Nephron progenitor cell (in vitro differentiated cells): ENCODE results near the gene COX14.
A peak's percentile ranks its signal among the peaks of the same experiment; 100 is the strongest.

Experiments used
- DNase-seq: peaks from one replicate; pipeline ENCODE4 v3.0.0; 2021
- H3K27ac Mint-ChIP-seq: 2 replicates; pipeline ENCODE4 v1.8.0; 2021; ENCODE audit warnings: mild to moderate bottlenecking, moderate library complexity, mixed read lengths
- H3K27me3 Mint-ChIP-seq: 2 replicates; pipeline ENCODE4 v1.8.0; 2021; ENCODE audit warnings: mild to moderate bottlenecking, low read depth, mixed read lengths; ENCODE audit not compliant: poor library complexity
- H3K36me3 Mint-ChIP-seq: 2 replicates; pipeline ENCODE4 v1.8.0; 2021; ENCODE audit warnings: low read depth, mixed read lengths
- H3K4me1 Mint-ChIP-seq: 2 replicates; pipeline ENCODE4 v1.8.0; 2021; ENCODE audit warnings: mixed read lengths
- H3K4me3 Mint-ChIP-seq: 2 replicates; pipeline ENCODE4 v1.8.0; 2021; ENCODE audit warnings: mild to moderate bottlenecking, moderate library complexity, mixed read lengths
- H3K9me3 Mint-ChIP-seq: 2 replicates; pipeline ENCODE4 v1.8.0; 2021; ENCODE audit warnings: mild to moderate bottlenecking, moderate library complexity, mixed read lengths
- TF ChIP-seq, protein P1 (sequence below): fragments of 200-600 bp; sonication (generic); IDR thresholded peaks from 2 replicates; pipeline ENCODE4 v1.5.0; 2021; ENCODE audit warnings: antibody characterized with exemption

Gene COX14

DNA sequence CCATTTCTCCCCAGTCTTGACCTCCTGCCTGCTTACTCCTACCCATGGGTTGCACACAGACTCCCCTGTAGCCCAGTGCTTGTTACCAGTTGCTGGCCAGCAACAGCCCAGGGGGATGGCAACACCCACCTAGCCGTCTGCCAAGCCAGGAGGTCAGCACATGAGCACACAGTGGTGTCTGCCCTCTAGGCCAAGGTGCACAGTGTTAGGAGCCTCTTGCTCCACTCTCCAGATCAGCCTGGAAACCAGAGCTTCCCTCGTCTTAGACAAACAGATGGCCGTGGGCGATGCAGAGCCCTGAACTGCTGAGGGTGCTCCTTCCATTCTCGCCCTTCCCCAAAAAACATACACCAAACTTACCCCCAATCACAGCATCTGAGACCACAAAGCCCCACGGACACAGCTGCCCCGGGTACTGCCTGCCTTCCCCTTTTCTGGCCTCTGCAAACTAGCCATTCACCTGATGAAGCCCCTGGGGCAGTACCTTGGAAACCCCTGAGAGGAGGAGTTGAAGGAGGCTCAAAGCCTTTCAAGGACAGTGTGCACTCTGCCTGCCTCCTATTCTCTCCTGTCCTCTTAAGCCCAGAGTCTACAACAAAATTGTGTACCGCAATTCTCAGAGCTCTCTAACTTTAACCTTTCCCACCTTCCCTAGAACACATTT, 9.3 kb upstream of the COX14 start:
- Mint-ChIP-seq H3K27me3 (peaks cover 5% of the 10 kb centered on the region), H3K4me1 (peaks cover 45% of the 10 kb centered on the region), H3K36me3 (peaks cover 30% of the 10 kb centered on the region), H3K9me3 (no peaks in the 10 kb centered on the region), H3K4me3 (no peak overlapping the region), H3K27ac (peak overlapping the region; percentile 87)
- no peak for DNase-seq
- TF ChIP-seq, protein P1, sequence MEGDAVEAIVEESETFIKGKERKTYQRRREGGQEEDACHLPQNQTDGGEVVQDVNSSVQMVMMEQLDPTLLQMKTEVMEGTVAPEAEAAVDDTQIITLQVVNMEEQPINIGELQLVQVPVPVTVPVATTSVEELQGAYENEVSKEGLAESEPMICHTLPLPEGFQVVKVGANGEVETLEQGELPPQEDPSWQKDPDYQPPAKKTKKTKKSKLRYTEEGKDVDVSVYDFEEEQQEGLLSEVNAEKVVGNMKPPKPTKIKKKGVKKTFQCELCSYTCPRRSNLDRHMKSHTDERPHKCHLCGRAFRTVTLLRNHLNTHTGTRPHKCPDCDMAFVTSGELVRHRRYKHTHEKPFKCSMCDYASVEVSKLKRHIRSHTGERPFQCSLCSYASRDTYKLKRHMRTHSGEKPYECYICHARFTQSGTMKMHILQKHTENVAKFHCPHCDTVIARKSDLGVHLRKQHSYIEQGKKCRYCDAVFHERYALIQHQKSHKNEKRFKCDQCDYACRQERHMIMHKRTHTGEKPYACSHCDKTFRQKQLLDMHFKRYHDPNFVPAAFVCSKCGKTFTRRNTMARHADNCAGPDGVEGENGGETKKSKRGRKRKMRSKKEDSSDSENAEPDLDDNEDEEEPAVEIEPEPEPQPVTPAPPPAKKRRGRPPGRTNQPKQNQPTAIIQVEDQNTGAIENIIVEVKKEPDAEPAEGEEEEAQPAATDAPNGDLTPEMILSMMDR, result no peak

DNA sequence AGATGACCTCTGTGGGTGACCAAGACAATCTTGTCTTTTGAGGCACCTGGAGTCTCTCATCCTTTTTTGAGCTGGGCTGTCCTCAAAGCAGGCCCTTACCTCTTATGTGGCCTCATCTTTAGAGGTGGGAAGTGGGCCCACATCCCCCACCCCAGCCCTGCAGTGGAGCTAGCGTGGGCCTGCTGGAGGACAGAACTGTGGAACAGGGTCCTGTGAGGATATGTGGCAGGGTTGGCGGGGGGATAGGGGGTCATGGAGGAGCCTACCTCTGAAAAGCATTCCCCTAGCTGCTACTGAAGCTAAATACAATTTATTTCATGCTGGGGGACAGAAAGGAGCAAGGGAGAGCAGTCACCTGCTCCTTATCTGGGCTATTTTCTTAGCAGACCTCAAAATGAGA, 8.7 kb upstream of the COX14 start:
- TF ChIP-seq, protein P1, result no peak
- Mint-ChIP-seq H3K9me3 (no peaks in the 10 kb centered on the region), H3K4me3 (no peak overlapping the region), H3K27me3 (peaks cover 5% of the 10 kb centered on the region), H3K4me1 (peaks cover 51% of the 10 kb centered on the region), H3K36me3 (peaks cover 25% of the 10 kb centered on the region), H3K27ac (peak overlapping the region; percentile 87)
- no peak for DNase-seq

DNA sequence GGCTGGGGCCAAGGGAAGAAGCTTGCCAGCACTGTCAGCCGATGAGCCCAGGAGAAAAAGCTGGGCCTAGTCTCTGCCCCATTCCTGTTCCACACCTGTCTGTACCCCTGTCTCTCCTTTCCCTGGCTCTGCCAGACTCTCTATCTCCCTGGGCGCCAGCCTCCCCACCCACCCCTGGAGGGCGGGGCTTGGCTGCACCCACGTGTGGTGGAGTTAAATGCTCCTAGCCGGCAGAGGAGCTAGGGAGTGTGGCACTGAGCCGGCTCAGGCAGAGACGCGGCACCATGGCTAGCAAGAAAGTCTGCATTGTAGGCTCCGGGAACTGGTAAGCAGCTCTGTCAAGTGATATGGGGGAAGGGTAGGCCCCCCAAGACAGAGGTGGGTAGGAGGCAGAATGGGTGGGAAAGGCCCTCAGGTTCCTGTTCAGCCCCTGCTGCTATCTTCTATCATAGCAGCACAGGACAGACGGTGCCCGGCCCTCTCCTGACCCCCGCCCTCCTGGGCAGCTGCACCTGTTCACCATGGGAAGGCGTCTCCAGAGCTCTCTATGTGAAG, 8.2 kb upstream of the COX14 start, which contains the start of gene GPD1:
TSS of gene GPD1 (plus strand) at position 242 of the 555 bp plus-strand sequence. CDS start at position 285, 43 bp downstream.
- Mint-ChIP-seq H3K4me1 (peaks cover 56% of the 10 kb centered on the region), H3K36me3 (peaks cover 20% of the 10 kb centered on the region), H3K27ac (peak within 1 kb of the TSS; percentile 87), H3K9me3 (no peaks in the 10 kb centered on the region), H3K4me3 (no peak within 1 kb of the TSS), H3K27me3 (peaks cover 5% of the 10 kb centered on the region)
- DNase-seq, result peak; percentile 58
- TF ChIP-seq, protein P1, result no peak

DNA sequence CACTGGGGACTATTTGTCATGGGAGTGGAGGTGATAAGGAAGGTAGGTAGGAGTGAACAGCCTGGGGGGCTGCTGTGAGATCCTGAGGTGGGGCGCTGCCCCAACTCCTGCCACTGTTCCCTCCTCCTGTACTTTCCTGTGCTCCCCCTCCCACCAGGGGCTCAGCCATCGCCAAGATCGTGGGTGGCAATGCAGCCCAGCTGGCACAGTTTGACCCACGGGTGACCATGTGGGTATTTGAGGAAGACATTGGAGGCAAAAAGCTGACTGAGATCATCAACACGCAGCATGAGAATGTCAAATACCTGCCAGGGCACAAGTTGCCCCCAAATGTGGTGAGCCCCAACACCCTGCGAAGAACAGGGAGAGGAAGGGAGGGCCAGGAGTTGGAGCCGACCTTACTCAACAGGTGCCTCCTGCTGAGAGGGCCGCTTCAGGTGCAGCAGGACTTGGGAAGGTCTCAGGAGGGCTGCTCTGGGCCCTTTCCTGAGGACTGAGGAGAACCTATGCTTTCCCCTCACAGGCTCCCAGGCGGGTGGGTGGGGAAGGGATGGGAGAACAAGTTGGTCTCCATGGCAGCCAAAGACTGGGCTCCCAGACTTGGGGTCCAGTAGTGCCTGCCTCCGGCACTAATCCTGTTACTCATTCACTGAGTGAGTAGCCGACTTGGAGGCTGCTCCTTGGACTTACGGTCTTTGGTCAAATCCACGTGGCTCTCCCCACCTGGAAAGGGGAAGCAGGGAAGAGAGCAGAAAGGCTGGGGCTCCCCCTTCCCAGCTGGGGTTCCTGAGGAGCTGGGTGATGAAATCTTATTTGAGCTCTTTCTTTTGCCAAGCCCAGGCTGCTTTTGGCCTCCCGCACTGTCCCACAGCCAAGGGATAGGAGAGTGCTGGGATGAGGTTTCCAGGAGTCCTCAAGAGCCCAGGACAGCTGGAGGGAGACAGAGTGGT, 7.3 kb upstream of the COX14 start:
- Mint-ChIP-seq H3K4me1 (peaks cover 65% of the 10 kb centered on the region), H3K4me3 (no peak overlapping the region), H3K36me3 (peaks cover 11% of the 10 kb centered on the region), H3K27me3 (peaks cover 5% of the 10 kb centered on the region), H3K27ac (no peak overlapping the region), H3K9me3 (no peaks in the 10 kb centered on the region)
- TF ChIP-seq, protein P1, result no peak
- no peak for DNase-seq

DNA sequence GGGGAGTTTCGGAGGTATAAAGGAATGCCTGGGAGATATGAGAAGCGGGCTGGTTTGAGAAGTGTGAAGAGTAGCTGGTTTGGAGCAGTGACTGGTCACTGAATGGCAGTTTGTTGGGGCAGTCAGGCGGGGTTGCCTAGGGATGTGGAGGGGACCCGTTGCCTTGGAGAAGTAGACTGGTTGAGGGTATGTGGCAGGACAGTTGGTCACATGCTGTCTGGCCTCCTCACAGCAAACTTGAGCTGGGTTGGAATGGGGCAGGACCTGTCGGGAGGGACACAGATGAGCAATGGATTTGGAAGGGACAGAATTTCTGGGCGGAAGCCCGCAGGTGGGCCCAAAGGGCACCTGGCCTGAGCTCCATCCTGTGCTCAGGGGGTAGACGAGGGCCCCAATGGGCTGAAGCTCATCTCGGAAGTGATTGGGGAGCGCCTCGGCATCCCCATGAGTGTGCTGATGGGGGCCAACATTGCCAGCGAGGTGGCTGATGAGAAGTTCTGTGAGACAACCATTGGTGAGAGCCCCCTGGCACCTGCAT, 6.1 kb upstream of the COX14 start:
- DNase-seq, result no peak
- Mint-ChIP-seq H3K4me1 (peaks cover 78% of the 10 kb centered on the region), H3K27me3 (peaks cover 5% of the 10 kb centered on the region), H3K36me3 (no peaks in the 10 kb centered on the region), H3K4me3 (no peak overlapping the region), H3K27ac (no peak overlapping the region), H3K9me3 (no peaks in the 10 kb centered on the region)
- TF ChIP-seq, protein P1, result no peak
